Stimulated activated naive CD4-positive, alpha-beta T cell treated with Interleukin-2 at 50 U/mL for 16 hours (primary cell): ENCODE measurements around the gene MSH3.
"Not testable (repeated sequence)": the region's sequence is repeated elsewhere in the genome, so short reads cannot be mapped to it uniquely, and the experiment has no call there.

Experiments
- DNase-seq: peaks from one replicate; lab custom pipeline; 2025; lab: John Stamatoyannopoulos, UW

Gene MSH3

GRCh38 chr5:80797428-80798024 is 143.1 kb downstream of the MSH3 start:
- no peak for DNase-seq

GRCh38 chr5:80798166-80798565 is 143.7 kb downstream of the MSH3 start:
- no peak for DNase-seq

DNA sequence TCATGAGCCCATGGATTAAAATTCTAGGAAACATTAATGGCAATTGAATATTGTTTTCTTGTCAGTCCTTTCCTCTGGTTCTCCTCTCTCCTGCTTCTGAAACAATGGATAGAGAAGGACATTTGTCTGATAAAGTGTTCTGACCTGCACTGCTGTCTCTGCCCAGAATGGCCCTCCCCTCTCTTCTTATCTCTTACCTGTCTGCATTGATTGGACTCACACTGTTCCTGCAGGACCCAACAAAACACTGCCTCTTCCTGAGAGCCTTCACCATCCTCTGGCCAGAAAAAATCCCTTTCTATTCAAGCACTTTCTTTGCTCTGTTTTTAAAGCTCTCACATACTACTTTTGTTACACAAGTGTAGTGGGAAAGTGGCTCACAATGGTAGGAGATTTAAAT is 144.2 kb downstream of the MSH3 start:
- DNase-seq = no peak

DNA sequence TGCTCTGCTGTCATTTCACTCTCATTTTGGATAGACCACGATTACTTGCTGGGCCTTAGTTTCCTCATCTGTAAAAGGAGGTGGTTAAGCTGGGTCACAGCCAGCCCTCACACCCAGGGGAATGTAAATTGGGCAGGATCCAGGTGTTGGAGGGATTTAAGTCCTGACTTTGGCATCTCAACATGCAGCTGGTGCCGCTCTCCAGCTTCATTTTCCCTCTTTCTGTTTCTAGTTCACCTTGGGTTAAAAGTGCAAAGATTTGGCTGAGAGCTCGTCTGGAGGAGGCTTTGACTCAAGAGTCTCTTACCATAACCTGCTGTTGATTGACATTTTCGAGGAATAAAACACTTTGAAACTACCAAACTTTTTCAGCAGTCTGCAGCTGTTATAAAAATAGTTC is 144.6 kb downstream of the MSH3 start:
- no peak for DNase-seq

DNA sequence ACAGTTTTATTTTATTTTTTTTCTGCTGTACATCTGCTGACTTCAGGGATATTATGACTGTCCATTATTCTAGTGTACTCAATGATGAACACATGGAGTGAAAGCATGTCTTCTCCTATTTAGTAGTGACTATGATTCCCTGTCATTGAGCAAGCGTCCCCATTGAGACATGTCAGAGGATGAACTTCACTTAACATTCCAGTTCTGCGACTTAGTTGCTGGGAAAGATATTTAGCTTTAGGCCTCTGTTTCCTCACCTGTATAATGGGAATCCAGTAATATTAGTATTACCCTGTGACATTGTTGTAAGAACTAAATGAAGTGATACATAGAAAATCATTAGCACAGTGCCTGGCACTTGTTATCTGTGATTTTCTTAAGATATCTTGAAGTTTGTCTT is 145.1 kb downstream of the MSH3 start:
- DNase-seq = no peak

GRCh38 chr5:80804332-80804731 is 149.9 kb downstream of the MSH3 start:
- no peak for DNase-seq

GRCh38 chr5:80805038-80805437 is 150.6 kb downstream of the MSH3 start:
- no peak for DNase-seq

- no peak for DNase-seq
Observed at GRCh38 chr5:80806929-80807328, 152.5 kb downstream of the MSH3 start.

- DNase-seq = no peak
Observed at GRCh38 chr5:80809451-80809850, 155.0 kb downstream of the MSH3 start.

- no peak for DNase-seq
Observed at GRCh38 chr5:80810425-80810824, 156.0 kb downstream of the MSH3 start.

GRCh38 chr5:80816590-80816989 is 162.1 kb downstream of the MSH3 start:
- DNase-seq = no peak

GRCh38 chr5:80820685-80821084 is 166.2 kb downstream of the MSH3 start:
- no peak for DNase-seq

DNA sequence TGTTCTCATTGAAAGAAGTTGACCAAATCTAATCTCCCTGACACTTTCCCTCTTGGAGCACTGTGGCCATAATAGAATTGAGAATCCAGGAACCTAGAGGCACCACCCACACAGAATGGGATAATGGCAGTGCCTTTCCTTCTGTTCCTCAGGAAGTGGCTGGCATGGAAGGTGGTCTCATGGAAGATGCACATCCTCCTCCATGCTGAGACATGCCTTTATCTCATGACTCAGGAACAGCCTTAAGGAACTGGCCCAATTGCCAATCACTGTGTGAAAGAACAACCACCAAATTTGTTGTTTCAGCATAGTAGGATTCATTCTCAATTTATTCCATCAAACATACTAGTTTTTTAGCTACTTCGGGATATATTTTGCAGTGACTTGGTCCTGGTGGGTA is 168.2 kb downstream of the MSH3 start:
- DNase-seq = no peak

GRCh38 chr5:80824159-80824558 is 169.7 kb downstream of the MSH3 start:
- not testable (repeated sequence) for DNase-seq

GRCh38 chr5:80825786-80826460 is 171.5 kb downstream of the MSH3 start:
- no peak for DNase-seq

DNA sequence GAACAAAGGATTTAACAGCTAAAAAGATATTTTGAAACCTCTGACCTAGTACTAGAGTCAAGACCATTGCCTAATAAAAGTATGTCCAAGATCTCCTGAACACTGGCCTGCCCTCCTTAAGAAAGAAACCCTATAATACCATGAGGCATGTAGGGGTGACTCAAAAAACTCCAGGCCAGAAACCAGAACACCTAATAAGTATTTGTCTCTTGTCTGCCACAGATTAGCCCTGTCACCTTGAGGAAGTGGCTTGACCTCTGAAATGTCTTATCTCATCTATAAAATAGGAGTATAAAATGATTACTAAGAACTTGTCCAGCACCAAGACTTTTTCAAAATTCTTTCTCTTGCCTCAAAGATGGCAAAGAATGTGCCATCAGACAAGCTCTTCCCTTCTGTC is 180.3 kb downstream of the MSH3 start:
- DNase-seq = no peak

GRCh38 chr5:80835128-80835527 is 180.7 kb downstream of the MSH3 start:
- DNase-seq = no peak

DNA sequence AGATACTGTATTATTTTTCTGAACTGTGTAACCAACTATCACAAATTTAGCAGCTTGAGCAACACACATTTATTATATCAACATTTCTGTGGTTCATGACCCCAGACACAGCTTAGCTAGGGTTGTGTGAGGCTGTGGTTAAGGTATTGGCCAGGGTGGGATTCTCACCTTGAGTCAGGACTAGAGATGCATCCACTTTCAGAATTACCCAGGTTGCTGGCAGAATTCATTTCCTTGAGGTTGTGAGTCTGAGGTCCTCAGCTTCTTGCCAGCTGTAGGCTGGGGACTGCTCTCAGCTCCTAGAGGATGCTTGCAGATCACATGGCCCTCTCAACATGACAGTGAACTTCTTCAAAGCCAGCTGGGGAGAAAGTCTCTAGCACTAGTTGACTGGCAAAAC is 183.2 kb downstream of the MSH3 start:
- no peak for DNase-seq

GRCh38 chr5:80841026-80841797 is 186.8 kb downstream of the MSH3 start:
- not testable (repeated sequence) for DNase-seq

DNA sequence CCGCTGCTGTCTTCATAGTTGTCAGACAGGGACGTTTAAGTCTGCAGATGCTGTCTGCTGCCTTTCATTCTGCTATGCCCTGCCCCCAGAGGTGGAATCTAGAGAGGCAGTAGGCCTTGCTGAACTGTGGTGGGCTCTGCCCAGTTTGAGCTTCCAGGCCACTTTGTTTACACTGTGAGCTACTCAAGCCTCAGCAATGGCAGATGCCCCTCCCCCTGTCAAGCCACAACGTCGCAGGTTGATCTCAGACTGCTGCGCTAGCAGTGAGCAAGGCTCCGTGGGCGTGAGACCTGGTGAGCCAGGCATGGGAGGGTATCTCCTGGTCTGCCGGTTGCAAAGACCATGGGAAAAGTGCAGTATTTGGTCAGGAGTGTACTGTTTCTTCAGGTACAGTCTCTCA is 192.0 kb downstream of the MSH3 start:
- DNase-seq = not testable (repeated sequence)

- not testable (repeated sequence) for DNase-seq
Observed at GRCh38 chr5:80850168-80850567, 195.7 kb downstream of the MSH3 start.

DNA sequence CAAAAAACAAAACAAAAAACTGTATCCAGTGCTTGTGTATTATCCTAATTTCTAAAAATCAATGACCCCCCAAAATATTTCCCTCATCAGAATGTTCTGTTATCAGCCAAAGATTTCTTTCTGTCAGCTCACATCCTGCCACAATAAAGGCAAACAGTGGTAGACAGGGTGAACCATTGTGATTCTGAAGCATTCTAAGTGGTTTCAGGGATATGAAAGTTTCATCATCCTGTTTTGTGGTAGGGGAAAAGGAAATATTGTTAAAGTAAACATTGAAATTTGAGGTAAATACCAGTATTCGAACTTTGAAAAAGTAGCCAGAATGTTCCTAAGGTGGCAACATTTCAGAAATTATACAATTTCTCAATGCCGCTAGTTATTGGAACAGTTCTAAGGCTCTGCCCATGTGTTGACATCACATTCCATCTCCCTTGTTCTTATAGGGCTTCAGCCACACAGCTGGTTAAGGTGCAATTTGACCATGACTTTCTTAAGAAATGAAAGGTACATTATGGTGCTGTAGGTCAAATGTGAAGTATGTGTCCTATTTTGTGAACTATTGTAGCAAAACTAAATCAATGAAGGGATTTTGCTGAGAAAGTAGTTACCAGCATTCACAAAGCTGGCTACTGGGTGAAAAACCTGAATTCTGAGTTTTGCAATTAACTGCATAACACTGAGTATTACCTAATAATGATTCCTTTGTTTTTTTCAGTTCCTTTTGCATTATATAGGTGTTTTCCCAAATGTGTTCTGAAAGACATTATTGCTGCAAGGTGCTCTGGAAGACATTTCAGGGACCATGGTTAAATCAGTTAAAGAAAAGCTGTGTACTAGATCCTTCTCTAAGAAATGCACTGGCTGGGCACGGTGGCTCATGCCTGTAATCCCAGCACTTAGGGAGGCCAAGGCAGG is 198.1 kb downstream of the MSH3 start:
- no peak for DNase-seq
